Measurements from ENCODE around the gene ALDH3B2. TPM values are rescaled to one million over a fixed set of nuclear protein-coding genes. Genes with fewer than 3 reads are reported as not detected.

Gene ALDH3B2
- total and polyA plus RNA-seq, 2 of the 8 experiments (the other 6 are each of a cell fraction or from before 2014, with no cell fraction given), result not detected

- H3K4me2 ChIP-seq (ENCODE audit: insufficient read depth in 1 of 2, low read depth in 2 of 2, low read length in 2 of 2), result peak overlapping the region; percentile 41 to 47; a peak in 3 of 4 replicates
- H4K5ac ChIP-seq (ENCODE audit: insufficient read length, low read depth, low read length), result peak overlapping the region; percentile 6
- peak overlapping the region; percentile 61; the same call in 1 of the 2 replicates for H2AK5ac ChIP-seq (ENCODE audit: low read depth, low read length)
- no peak for TF ChIP-seq KDM4A (IDR thresholded peaks at IDR 0.05; ENCODE audit: low read depth, low read length, severe bottlenecking)
- no peak for TF ChIP-seq CTCF (IDR thresholded peaks at IDR 0.05; ENCODE audit: control extremely low read depth in 1 of 3, insufficient read depth in 1 of 3, low read depth in 1 of 3, low read length in 3 of 3)
- TF ChIP-seq E2F6 (IDR thresholded peaks at IDR 0.05), result peak; percentile 94
- peak; percentile 86 for TF ChIP-seq MAX (IDR thresholded peaks at IDR 0.05)
- H2BK20ac ChIP-seq (ENCODE audit: low read length), result peak overlapping the region; percentile 72
- H3K18ac ChIP-seq (ENCODE audit: extremely low read depth, low read length), result 0 out of 2 replicates have a peak overlapping the region, but pooled peaks have one; percentile 90
- H3K79me2 ChIP-seq (ENCODE audit: control insufficient read depth in 1 of 2, insufficient read depth in 2 of 2, low read length in 2 of 2), result peaks cover 0 to 3% of the 10 kb centered on the region in 2 experiments; a peak in 1 of 4 replicates
- 51% methylated on average over 30 of the region's 34 CpGs; no CpG with 5 or more reads in 1 of the 2 experiments for WGBS, 2 experiments (ENCODE audit: extremely low coverage in 1 of 2, insufficient coverage in 1 of 2, insufficient read length in 1 of 2, insufficient replicate concordance in 2 of 2, low coverage in 1 of 2, low lambda C conversion rate in 2 of 2, missing lambda C conversion rate in 1 of 2)
- H4K8ac ChIP-seq (ENCODE audit: extremely low read depth, insufficient read depth, low read length), result no peak overlapping the region
- H2BK15ac ChIP-seq (ENCODE audit: low read length), result peak overlapping the region; percentile 90
- CTCF ChIA-PET (ENCODE audit: partially characterized antibody), result interaction anchor here (0.8 to 7.3 kb wide), 9 partner anchors 8 to 267 kb away, joined by 3 to 117 read pairs (median 4); partner anchors contain the start of genes GSTP1 and NUDT8
- H3K27me3 ChIP-seq (replicated peaks in 1 of 4; ENCODE audit: control insufficient read depth in 3 of 4, extremely low read depth in 1 of 4, insufficient read depth in 3 of 4, low read length in 3 of 4), result peaks cover 0 to 10% (median 5%) of the 10 kb centered on the region in 4 experiments; a peak in 6 of 7 replicates
- H3K36me3 ChIP-seq (ENCODE audit: control insufficient read depth in 2 of 4, insufficient read depth in 4 of 4, low read length in 3 of 4), result peaks cover 0 to 9% (median 5%) of the 10 kb centered on the region in 4 experiments; a peak in 5 of 8 replicates
- H4K20me1 ChIP-seq (replicated peaks in 1 of 2; ENCODE audit: control insufficient read depth in 1 of 2, insufficient read depth in 2 of 2, low read length in 2 of 2), result peaks cover 0 to 4% of the 10 kb centered on the region in 2 experiments
- peak overlapping the region; percentile 86 for H4K91ac ChIP-seq (replicated peaks; ENCODE audit: insufficient read length, low read length)
- H3K4me1 ChIP-seq (replicated peaks in 1 of 4; ENCODE audit: control insufficient read depth in 3 of 4, insufficient read depth in 4 of 4, low read length in 3 of 4), result peaks cover 13 to 36% (median 31%) of the 10 kb centered on the region in 4 experiments
- peak overlapping the region; percentile 92 for H3K4ac ChIP-seq (replicated peaks; ENCODE audit: insufficient read length, low read depth, low read length)
- FAIRE-seq (no peak), DNase-seq (ENCODE audit: low read depth in 1 of 2, low spot score in 2 of 2) (peak in 1 of 2 experiments; percentile 54)
- POLR2A ChIA-PET (ENCODE audit: partially characterized antibody), result interaction anchor here (0.7 to 10.7 kb wide), 7 partner anchors 10 to 42 kb away, joined by 3 to 194 read pairs (median 4); partner anchors contain the start of genes GSTP1, NUDT8 and TBX10
- H3K14ac ChIP-seq (ENCODE audit: insufficient read length), result no peak overlapping the region
- peak overlapping the region; percentile 63; the same call in 1 of the 2 replicates for H2BK5ac ChIP-seq (ENCODE audit: low read depth, low read length)
- H3K4me3 ChIP-seq (ENCODE audit: extremely low read depth in 1 of 4, insufficient read depth in 2 of 4, low read depth in 3 of 4, low read length in 4 of 4), result 0 out of 8 replicates have a peak overlapping the region, but pooled peaks of 1 of the 4 experiments have one; percentile 20
- no peak overlapping the region for H3K23ac ChIP-seq (ENCODE audit: insufficient read length)
- no peaks in the 10 kb centered on the region for H3K79me1 ChIP-seq (ENCODE audit: low read depth, low read length)
- peak overlapping the region; percentile 96; the same call in 1 of the 2 replicates for H2BK12ac ChIP-seq (ENCODE audit: low read depth, low read length)
- peaks cover 4% of the 10 kb centered on the region; the same call in 1 of the 2 replicates for H3K23me2 ChIP-seq (ENCODE audit: low read depth, low read length)
- H2BK120ac ChIP-seq (replicated peaks; ENCODE audit: low read depth, low read length), result no peak overlapping the region
- no peak overlapping the region for H2AFZ ChIP-seq (ENCODE audit: low read length)
- no peak overlapping the region for H3K9ac ChIP-seq (replicated peaks in 1 of 4; ENCODE audit: extremely low read depth in 1 of 4, low read depth in 3 of 4, low read length in 3 of 4)
- no peak overlapping the region for H3K27ac ChIP-seq (ENCODE audit: low read depth, low read length)
- no peaks in the 10 kb centered on the region; a peak in 1 of 4 replicates for H3K9me3 ChIP-seq (ENCODE audit: insufficient read depth in 2 of 2, low read depth in 1 of 2, low read length in 1 of 2)
- H3K56ac ChIP-seq (replicated peaks; ENCODE audit: insufficient read length, low read depth, low read length), result no peak overlapping the region
Observed at GRCh38 chr11:67615728-67616430, 58.5 kb downstream of the ALDH3B2 start.

Measured in H1 (cell line).